IPS-18c (cell line): Measurements from ENCODE around the gene CLDN20.
"Not testable (repeated sequence)": the region's sequence is repeated elsewhere in the genome, so short reads cannot be mapped to it uniquely, and the experiment has no call there.

ENCODE experiments used
- H3K4me3 ChIP-seq: 2 replicates; pipeline ENCODE4 v1.7.0; 2013; ENCODE audit warnings: low read depth, mild to moderate bottlenecking, low read length, moderate library complexity; ENCODE audit not compliant: insufficient read depth
- H3K9me3 ChIP-seq: one replicate; pipeline ENCODE4 v1.6.1; 2013; ENCODE audit warnings: mild to moderate bottlenecking, low read length, moderate library complexity; ENCODE audit not compliant: control insufficient read depth, insufficient read depth

CLDN20 gene

GRCh38 chr6:155260686-155261085 is 3.1 kb upstream of the CLDN20 start:
- Histone ChIP-seq H3K9me3 (no peaks in the 10 kb centered on the region), H3K4me3 (no peak overlapping the region)

- H3K9me3 ChIP-seq: no peaks in the 10 kb centered on the region
- no peak overlapping the region for H3K4me3 ChIP-seq
Measured at GRCh38 chr6:155261111-155261900, 2.5 kb upstream of the CLDN20 start.

- H3K4me3 ChIP-seq: no peak overlapping the region
- H3K9me3 ChIP-seq: no peaks in the 10 kb centered on the region
Measured at GRCh38 chr6:155262655-155263054, 1.2 kb upstream of the CLDN20 start.

GRCh38 chr6:155264693-155265320 is 994 bp downstream of the CLDN20 start:
- Histone ChIP-seq H3K9me3 (no peaks in the 10 kb centered on the region), H3K4me3 (no peak overlapping the region)

- H3K9me3 ChIP-seq: no peaks in the 10 kb centered on the region
- no peak overlapping the region for H3K4me3 ChIP-seq
Measured at GRCh38 chr6:155265843-155266535, 2.2 kb downstream of the CLDN20 start.

- H3K9me3 ChIP-seq: no peaks in the 10 kb centered on the region
- no peak overlapping the region for H3K4me3 ChIP-seq
Measured at GRCh38 chr6:155267411-155267810, 3.6 kb downstream of the CLDN20 start.

- H3K4me3 ChIP-seq: not testable (repeated sequence)
Measured at GRCh38 chr6:155268088-155268867, 4.5 kb downstream of the CLDN20 start.

GRCh38 chr6:155269765-155270164 is 6.0 kb downstream of the CLDN20 start:
- no peaks in the 10 kb centered on the region for H3K9me3 ChIP-seq
- no peak overlapping the region for H3K4me3 ChIP-seq

More at GRCh38 chr6:155268088-155268867, 4.5 kb downstream of the CLDN20 start:
- not testable (repeated sequence) for H3K9me3 ChIP-seq

GRCh38 chr6:155270561-155271091 is 6.8 kb downstream of the CLDN20 start:
- H3K4me3 ChIP-seq: no peak overlapping the region
- peaks cover 4% of the 10 kb centered on the region for H3K9me3 ChIP-seq

- H3K9me3 ChIP-seq: peaks cover 4% of the 10 kb centered on the region
- H3K4me3 ChIP-seq: no peak overlapping the region
Measured at GRCh38 chr6:155271145-155271544, 7.3 kb downstream of the CLDN20 start.

- peaks cover 4% of the 10 kb centered on the region for H3K9me3 ChIP-seq
Measured at GRCh38 chr6:155272353-155273232, 8.8 kb downstream of the CLDN20 start.

GRCh38 chr6:155273431-155273830 is 9.6 kb downstream of the CLDN20 start:
- Histone ChIP-seq H3K4me3 (no peak overlapping the region), H3K9me3 (peaks cover 4% of the 10 kb centered on the region)

More at GRCh38 chr6:155272353-155273232, 8.8 kb downstream of the CLDN20 start:
- no peak overlapping the region for H3K4me3 ChIP-seq

- H3K9me3 ChIP-seq: peaks cover 4% of the 10 kb centered on the region
- H3K4me3 ChIP-seq: no peak overlapping the region
Measured at GRCh38 chr6:155274106-155274505, 10.3 kb downstream of the CLDN20 start.

GRCh38 chr6:155274533-155274932 is 10.7 kb downstream of the CLDN20 start:
- Histone ChIP-seq H3K4me3 (no peak overlapping the region), H3K9me3 (peaks cover 4% of the 10 kb centered on the region)

GRCh38 chr6:155275808-155276480 is 12.1 kb downstream of the CLDN20 start:
- Histone ChIP-seq H3K4me3 (no peak overlapping the region), H3K9me3 (peaks cover 4% of the 10 kb centered on the region)

GRCh38 chr6:155276638-155277037 is 12.8 kb downstream of the CLDN20 start:
- Histone ChIP-seq H3K4me3 (no peak overlapping the region), H3K9me3 (peaks cover 4% of the 10 kb centered on the region)
